Hematopoietic multipotent progenitor cell treated with erythropoietin and hydrocortisone succinate and interleukin-3 and kit ligand, for 8 days (in vitro differentiated cells): ENCODE measurements around the gene LRRC56.

Experiments
- DNase-seq: peaks from one replicate; pipeline ENCODE4 v3.0.0-alpha.2; 2015

Gene LRRC56

GRCh38 chr11:540583-541432 lies 3.5 kb downstream of the LRRC56 start:
- no peak for DNase-seq

DNA sequence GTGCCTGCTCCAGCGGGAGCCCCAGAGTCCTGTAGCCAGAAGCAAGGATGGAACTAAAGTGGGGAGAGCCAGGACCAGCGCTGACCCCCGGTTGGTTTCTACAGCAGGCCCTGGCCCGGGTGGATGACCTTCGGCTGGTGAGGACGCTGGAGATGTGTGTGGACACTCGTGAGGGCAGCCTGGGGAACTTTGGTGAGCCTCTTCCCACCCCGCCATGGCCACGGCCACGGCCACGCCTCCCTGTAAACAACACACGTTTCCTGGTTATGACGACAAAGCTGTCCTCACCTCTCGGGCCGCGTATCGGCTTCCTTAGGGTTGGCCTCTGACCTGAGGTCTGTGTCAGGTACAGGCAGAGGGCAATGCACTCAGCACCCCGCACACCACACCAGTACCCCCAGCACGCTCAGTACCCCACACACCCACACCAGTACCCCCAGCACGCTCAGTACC lies 4.1 kb downstream of the LRRC56 start:
- DNase-seq: no peak

DNA sequence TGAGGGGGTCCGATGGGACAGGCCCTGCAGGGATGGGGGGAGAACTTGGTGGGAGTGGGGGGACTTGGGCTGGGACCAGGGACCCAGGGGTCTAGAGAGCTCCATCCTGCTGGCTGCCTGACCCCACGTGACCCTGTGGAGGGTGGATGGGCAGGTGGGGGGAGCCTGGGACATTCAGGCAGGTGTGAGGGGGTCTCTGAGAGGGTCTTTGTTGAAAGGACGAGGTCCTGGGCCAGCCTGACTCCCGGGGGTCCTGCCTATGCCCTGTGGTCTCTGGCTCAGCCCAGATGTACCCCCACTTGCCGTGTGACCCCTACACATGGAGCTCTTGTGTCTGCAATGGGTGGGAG lies 7.5 kb downstream of the LRRC56 start:
- no peak for DNase-seq

DNA sequence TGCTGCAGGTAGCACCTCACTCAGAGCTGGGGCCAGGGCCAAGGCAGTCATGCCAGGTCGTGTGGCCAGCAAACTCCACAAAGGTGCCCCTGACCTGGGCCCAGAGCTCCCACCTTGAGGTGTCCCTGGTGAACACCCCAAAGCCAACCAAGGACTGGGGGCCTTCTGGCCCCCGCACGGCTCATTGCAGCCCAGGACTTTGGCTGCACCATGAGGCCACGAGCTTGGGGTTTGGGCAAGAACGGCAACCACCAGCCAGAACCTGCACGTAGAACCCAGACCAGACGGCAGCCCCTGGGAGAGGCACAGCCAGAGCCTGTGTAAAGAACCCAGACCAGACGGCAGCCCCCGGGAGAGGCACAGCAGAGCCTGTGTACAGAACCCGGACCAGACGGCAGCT lies 7.8 kb downstream of the LRRC56 start:
- DNase-seq: no peak

GRCh38 chr11:548700-549603 lies 11.6 kb downstream of the LRRC56 start:
- DNase-seq: no peak

DNA sequence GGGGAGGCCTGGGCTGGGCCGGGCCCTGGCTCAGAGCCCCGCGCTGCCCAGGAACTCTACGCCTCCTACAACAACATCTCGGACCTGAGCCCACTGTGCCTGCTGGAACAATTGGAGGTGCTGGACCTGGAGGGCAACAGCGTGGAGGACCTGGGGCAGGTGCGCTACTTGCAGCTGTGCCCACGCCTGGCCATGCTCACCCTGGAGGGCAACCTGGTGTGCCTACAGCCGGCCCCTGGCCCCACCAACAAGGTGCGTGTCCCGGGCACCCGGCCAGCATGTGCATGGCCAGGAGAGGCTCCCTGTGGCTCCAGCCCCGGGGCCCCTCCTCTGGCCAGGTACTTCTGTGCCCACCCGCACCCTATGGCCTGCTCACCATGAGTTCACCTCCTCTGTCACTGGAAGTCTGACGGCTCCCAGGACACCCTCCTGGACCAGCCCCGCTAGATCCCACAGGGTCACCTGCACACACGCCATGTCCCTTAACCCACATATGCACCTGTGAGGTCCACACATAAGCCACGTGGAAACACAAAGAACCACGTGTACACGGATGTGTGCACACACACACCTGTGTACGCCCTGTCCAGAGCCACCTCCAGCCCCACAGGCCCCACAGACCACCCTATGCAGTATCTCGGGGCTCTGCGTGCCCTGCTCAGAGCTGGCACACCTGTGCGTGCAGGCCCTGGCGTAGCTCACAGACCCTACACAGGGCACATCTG lies 12.9 kb downstream of the LRRC56 start:
- no peak for DNase-seq

GRCh38 chr11:550746-551085 lies 13.4 kb downstream of the LRRC56 start:
- no peak for DNase-seq

DNA sequence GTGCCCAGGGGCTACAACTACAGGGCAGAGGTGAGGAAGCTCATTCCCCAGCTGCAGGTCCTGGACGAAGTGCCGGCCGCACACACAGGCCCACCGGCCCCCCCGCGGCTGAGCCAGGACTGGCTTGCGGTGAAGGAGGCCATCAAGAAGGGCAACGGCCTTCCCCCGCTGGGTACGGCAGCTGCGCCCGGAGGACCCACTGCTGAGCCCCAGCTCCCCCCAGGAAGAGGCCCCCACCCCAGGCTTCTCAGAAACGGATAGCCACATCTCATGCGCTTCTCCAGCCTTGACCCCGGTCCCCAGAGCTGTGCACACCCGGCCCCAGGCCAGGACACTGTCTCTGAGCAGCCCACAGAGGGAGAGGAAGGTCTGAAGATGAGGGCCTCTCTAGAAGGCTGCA lies 13.8 kb downstream of the LRRC56 start:
- DNase-seq: no peak

GRCh38 chr11:551596-551995 lies 14.3 kb downstream of the LRRC56 start:
- DNase-seq: no peak

DNA sequence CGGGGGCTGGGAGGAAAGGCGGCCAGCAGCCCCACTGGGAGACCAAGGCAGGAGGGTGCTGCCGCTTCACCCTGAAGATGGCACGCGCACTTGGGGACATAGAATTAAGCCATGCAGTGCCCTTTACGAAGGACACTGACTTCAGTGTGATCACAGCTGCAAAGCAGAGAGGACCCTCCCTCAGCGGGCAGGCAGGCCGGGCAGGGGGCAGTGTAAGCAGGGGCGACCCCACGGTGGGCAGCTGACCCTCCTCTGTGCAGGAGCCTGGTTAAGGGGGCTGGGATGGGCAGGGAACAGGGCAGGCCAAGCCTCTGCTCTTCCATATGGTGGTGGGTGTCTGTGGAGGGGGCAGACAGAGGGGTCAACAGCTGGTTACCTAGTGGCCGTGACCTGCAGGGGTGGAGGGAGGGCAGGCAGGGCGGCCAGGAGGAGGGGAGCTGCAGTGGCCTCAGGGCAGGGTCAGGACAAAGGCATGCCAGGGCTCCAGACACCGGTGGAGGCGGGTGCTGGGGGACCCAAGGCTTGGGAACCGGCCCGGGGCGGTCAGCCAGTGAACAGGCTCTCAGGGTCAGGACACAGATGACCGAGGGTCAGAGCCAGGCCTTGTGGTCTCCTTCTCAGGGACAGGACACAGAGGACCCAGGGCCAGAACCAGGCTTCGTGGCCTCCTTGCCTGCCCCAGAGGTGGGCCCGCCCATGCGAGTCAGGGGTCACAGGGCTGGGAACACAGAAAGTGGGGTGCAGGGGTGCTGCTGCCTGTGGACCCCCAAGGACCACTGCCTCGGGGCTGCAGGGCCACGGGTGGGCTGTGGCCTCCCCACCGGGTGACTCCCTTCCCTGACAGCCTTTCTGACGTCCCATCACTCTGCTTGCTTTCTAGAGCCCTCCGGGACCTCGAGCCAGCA lies 16.0 kb downstream of the LRRC56 start:
- no peak for DNase-seq

GRCh38 chr11:553988-554340 lies 16.6 kb downstream of the LRRC56 start:
- DNase-seq: no peak

DNA sequence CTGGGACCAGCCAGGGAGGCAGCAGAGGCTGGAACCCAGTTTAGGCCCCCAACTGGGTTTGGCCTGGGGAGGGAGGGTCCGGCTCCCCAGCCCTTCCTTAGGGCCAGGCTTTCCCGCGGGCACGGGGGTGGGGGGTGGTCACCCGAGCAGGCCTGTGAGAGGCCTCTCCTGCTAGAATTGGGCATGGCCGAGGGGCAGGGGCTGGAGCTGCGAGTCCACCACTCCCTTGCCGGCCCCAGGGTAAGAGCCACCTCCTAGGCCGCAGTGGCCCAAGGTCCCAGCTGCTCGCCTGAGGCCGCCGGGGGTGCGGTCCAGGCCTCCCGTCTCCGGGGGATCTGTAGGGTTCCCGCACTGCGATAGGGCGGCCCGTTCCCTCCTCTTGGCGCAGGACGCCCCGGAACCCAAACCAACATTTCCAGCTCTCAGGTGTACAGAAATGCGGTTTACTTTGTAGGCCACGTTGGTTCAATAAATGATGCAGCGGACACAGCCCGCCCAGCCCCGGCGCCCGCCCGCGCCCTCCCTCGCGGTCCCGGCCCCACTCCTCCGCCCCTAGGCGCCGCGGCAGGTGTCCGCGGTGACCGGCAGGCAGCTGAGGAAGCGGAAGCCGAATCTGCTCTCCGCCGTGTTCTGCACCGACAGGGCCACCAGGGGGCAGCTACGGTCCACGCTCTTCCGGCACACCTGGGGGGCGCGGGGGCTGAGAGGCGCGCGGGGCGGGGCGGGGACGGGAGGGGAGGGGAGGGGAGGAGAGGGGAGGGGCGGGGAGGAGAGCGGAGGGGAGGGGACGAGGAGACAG lies 17.3 kb downstream of the LRRC56 start:
- peak; percentile 56 for DNase-seq

GRCh38 chr11:555227-555779 lies 18.0 kb downstream of the LRRC56 start:
- no peak for DNase-seq

DNA sequence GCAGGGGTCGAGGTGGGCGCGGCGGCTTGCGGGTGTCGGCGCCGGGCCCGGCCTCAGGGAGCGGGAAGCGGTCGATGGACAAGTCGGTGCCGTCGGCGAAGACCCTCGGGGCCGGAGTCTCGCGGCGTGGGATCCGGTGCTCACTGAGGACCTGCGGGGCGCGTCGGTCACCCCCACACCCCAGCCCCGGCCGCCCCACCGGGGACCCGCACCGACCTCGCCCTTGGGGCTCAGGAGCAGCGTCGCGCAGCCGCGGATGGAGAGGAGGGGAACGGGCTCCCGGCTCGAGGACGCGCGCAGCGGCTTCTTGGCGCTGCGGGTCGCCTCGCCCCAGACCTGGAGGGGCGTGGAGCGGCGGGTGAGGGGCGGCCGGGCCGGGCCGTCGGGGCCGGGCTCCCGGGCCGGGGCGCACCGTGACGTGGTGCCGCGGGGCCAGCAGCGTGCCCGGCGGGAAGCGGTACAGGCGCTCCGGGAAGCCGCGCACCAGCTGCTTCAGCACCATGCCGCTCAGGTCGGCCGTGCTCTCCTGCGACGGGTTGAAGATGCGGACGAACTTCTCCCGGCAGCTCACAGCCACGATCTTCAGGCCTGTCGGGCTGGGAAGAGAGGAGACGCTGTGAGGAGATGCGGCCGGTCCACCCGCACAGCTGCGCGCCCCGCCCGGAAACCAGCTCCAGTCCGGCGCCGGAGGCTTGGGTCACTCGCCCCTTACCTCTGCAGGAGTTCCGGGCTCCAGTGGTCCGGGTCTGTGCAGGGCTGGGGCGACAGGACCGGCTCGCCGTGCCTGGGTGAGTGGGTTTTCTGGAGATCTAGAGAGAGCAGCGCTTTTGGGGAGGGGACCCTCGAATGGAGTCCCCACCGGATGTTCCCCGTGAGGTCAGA lies 18.7 kb downstream of the LRRC56 start:
- DNase-seq: no peak

DNA sequence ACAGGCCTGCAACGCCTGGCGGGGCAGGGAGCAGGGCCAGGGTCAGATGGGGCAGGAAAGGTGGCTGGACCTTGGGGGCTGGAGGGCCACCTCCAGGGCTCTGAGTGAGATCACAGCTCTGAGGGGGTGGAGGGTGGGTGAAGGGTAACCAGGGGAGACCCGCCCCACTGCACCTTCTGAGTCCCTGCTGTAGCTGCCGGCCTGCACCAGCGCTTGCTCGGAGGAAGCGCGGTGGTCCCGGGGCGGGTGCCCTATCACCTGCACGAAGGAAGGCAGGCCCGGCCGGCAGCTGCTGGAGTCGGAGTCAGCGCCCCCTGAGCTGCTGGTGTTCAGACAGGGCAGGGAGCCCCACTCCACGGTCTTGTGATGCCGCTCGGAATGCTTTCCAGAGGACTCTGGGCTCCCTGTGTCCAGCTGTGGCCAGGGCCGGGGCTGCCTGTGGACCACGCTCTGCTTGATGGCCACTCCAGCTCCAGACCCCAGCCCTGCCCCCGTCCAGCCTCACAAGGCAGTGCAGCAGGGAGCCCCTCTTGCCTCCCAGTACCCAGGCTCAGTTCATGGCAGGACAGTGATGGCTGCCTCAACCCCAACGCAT lies 19.4 kb downstream of the LRRC56 start:
- DNase-seq: no peak

DNA sequence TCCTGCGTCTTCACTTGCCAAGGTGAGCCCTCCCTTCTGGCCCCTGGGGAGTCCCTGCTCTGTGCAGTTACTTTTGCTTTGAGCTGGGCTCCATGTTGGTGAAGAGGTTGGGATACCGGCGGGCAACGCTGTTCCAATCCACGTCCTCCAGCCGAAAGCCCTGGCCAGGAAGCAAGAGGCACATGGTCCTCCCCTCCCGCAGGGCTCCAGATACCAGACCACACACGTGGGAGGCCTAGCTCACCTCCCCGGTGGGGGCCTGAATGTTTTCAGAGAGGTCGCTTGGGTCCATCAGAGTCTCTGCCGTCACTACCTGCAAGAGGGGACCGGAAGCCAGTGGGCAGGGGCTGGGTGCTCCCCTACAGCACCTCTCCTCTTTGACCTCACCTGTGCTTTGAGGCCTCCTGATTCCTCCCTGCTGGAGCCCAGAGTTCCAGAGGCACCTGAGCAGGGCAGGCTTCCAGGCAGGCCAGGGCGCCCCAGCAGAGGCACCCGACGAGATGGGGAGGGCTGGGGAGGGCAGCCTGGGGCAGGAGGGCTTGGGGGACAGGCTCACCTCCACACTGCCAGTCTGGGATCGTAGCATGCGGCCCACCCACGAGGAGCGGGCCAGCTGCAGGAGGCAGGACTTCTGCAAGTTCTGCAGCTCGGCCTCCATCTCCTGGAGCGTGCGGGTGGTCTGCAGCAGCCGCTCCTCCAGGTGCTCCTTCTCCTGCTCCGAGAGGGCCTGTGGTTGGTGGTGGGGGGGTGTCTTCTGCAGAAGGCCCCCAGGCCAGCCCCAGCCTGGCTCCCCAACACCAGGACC lies 20.2 kb downstream of the LRRC56 start:
- no peak for DNase-seq

DNA sequence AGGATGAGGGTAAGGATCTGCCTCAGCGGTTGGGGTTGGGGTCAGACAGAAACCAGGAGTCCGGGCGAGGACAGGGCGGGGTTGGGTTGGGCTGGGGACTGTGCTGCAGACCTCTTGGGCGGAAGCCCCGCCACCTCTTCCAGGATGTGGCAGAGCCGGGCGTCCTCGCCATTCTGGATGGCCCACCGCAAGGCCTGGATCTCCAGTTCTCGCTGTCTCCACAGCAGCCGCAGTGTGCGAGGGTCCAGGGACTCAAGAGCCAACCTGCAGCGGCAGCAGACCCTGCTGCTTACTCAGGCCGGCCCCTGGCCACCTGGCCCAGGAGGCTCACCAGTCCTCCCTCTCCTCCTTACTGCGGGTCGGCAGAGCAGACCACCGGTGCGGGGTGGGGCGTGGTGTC lies 21.2 kb downstream of the LRRC56 start:
- no peak for DNase-seq

GRCh38 chr11:559020-559620 lies 21.8 kb downstream of the LRRC56 start:
- DNase-seq: no peak
